Measurements from ENCODE around the gene SFT2D1. TPM values are rescaled to one million over a fixed set of nuclear protein-coding genes. Genes with fewer than 3 reads are reported as not detected.

SFT2D1 gene
- total and polyA plus RNA-seq, 3 donors from 2014 or later, result 45.7 to 68.3 (median 64.6) TPM

GRCh38 chr6:166308769-166309589 lies 33.4 kb downstream of the SFT2D1 start:
- Histone ChIP-seq H3K9me3 (no peaks in the 10 kb centered on the region), H3K4me3 (peak overlapping the region in 1 of 2 donors; percentile 36), H3K4me1 (no peaks in the 10 kb centered on the region), H3K36me3 (ENCODE audit: low read depth, missing control alignments) (no peaks in the 10 kb centered on the region), H3K27me3 (no peaks in the 10 kb centered on the region), H3K27ac (no peak overlapping the region)
- intact Hi-C loops (cut with DNase I; ENCODE audit: low total_unique reads), result no loop called here
- DNase-seq, result no peak
- WGBS, 2 donors, result 49 to 53% methylated on average over 6 to 11 of the region's 11 CpGs
- TF ChIP-seq CTCF (IDR thresholded peaks at IDR 0.05) (no peak), POLR2A (IDR thresholded peaks at IDR 0.05) (no peak)

DNA sequence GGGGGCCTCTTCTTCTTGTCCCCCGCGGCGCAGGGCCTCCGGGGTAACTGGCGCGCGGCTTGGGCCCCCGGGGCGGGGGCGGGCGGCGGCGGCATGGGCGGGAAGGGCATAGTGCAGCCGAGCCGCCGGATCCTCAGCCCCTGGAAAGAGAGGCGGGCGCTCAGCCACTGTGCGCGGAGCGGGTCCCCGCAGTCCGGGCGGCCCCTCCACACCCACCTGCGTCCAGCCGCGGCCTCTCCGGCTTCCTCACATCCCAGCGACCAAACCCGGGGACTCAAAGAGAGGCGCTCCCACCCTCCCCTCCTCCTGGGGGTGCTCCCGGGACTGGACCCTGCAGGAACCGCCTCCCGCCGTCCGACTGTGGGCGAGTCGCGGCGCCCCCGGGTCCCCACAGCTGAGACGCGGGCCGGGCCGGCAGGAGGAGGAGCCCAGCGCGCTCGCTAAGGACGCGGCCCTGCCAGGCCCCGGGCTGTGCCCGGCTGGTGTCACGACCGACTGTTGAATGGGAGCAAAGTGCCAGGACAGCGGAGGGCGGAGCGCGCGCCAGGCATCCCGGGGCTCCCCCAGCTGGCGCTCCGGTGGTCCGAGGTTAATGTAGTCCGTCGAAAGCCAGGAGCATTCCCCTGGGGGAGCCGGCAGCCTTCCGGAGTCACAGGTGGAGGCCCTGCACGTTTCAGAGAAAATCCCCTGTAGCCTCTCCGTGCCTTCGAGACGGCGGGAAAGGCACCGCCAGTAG lies 34.1 kb downstream of the SFT2D1 start, which contains the start of gene PRR18:
Gene PRR18, minus strand, starts transcription at position 360 of the 736 bp plus-strand sequence. Its CDS starts 250 bp downstream, at position 110.
- H3K27ac ChIP-seq, result no peak within 1 kb of the TSS
- 2% methylated on average over 11 to 42 of the region's 74 CpGs for WGBS, 2 donors
- intact Hi-C loops (cut with DNase I; ENCODE audit: low total_unique reads), result no loop called here
- H3K4me3 ChIP-seq, result peak within 1 kb of the TSS; percentile 41 to 50
- no peaks in the 10 kb centered on the region for H3K4me1 ChIP-seq
- TF ChIP-seq POLR2A (IDR thresholded peaks at IDR 0.05) (no peak), CTCF (IDR thresholded peaks at IDR 0.05) (no peak)
- H3K9me3 ChIP-seq, result no peaks in the 10 kb centered on the region
- no peaks in the 10 kb centered on the region for H3K27me3 ChIP-seq
- no peak for DNase-seq
- no peaks in the 10 kb centered on the region for H3K36me3 ChIP-seq (ENCODE audit: low read depth, missing control alignments)

GRCh38 chr6:166307082-166308032 lies 35.0 kb downstream of the SFT2D1 start:
- no peak overlapping the region for H3K27ac ChIP-seq
- no peak for DNase-seq
- H3K27me3 ChIP-seq, result no peaks in the 10 kb centered on the region
- no peaks in the 10 kb centered on the region for H3K9me3 ChIP-seq
- TF ChIP-seq POLR2A (IDR thresholded peaks at IDR 0.05) (no peak), CTCF (IDR thresholded peaks at IDR 0.05) (no peak)
- no peaks in the 10 kb centered on the region for H3K4me1 ChIP-seq
- no peaks in the 10 kb centered on the region for H3K36me3 ChIP-seq (ENCODE audit: low read depth, missing control alignments)
- intact Hi-C loops (cut with DNase I; ENCODE audit: low total_unique reads), result no loop called here
- 0% methylated on average over 3 to 60 of the region's 115 CpGs for WGBS, 2 donors
- H3K4me3 ChIP-seq, result peak overlapping the region; percentile 41 to 50

DNA sequence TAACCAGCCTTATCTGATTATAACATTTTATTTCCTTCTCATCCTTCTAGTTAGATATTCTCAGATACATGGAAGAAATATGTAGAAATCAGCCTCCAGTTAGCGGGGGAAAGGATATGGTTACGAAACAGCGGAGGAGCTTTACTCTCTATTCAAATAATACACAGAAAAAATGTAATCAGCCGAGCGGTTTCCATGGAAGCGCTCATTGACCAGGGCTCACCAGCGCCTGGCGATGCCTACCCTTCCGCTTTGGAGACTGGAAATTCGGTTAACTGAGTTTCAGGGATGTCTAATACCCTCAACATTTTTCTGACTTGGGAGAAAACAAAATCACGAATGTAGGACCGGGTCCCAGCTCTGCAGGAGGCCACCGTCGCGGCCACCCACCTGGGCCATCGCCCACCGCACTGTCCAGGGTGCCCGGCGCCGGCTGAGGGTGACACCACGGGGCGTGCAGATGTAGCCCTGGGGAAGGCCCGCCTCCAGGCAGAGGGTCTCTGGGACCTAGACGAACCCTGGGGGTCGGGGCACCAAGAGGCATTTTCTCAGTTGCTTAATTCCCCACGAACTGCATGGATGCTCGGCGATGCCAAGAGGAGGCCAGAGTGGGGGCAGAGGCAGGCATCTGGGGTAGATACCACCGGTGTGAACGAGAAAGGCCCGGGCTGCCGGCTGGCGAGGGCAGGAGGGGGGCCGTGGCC lies 35.8 kb downstream of the SFT2D1 start:
- Histone ChIP-seq H3K27me3 (no peaks in the 10 kb centered on the region), H3K4me1 (no peaks in the 10 kb centered on the region), H3K27ac (no peak overlapping the region), H3K36me3 (ENCODE audit: low read depth, missing control alignments) (no peaks in the 10 kb centered on the region), H3K4me3 (peak overlapping the region; percentile 41 to 50), H3K9me3 (no peaks in the 10 kb centered on the region)
- no peak for DNase-seq
- 45 to 50% methylated on average over 11 to 28 of the region's 34 CpGs for WGBS, 2 donors
- TF ChIP-seq POLR2A (IDR thresholded peaks at IDR 0.05), result no peak
- no peak for TF ChIP-seq CTCF (IDR thresholded peaks at IDR 0.05)
- intact Hi-C loops (cut with DNase I; ENCODE audit: low total_unique reads), result no loop called here

All from testis (tissue), 3 donors.